HEK293 (cell line): ENCODE measurements around the gene PLEKHA4.

Experiments used
- CTCF ChIP-seq: fragments of 450-650 bp; formaldehyde crosslinking; IDR thresholded peaks from 2 replicates; pipeline ENCODE4 v1.5.1; 2016; ENCODE audit warnings: missing biosample characterization, missing genetic modification characterization
- OVOL3 ChIP-seq: fragments of 450-650 bp; formaldehyde crosslinking; IDR thresholded peaks from 2 replicates; pipeline ENCODE4 v1.5.1; 2016; ENCODE audit warnings: missing biosample characterization, missing genetic modification characterization
- PRDM4 ChIP-seq: fragments of 450-650 bp; formaldehyde crosslinking; IDR thresholded peaks from 2 replicates; pipeline ENCODE4 v1.5.1; 2017; ENCODE audit warnings: missing biosample characterization, missing genetic modification characterization
- ZNF670 ChIP-seq: fragments of 450-650 bp; formaldehyde crosslinking; IDR thresholded peaks from 2 replicates; pipeline ENCODE4 v1.5.1; 2016; ENCODE audit warnings: missing biosample characterization, missing genetic modification characterization, low read depth

- no peak for TF ChIP-seq ZNF670 (tag by site-specific recombination)
- no peak for TF ChIP-seq OVOL3 (tag by site-specific recombination)
- no peak for TF ChIP-seq PRDM4 (tag by site-specific recombination)
- TF ChIP-seq CTCF (tag by site-specific recombination) = no peak
These were observed 65.8 kb downstream of the PLEKHA4 start for GRCh38 chr19:48802623-48803022.
